Large intestine (tissue), 3 donors: ENCODE data around the gene SAA2. TPM values are rescaled to one million over a fixed set of nuclear protein-coding genes. Genes with fewer than 3 reads are reported as not detected.

Experiments used
- DNase-seq, 2 donors: peaks; one replicate each; pipeline versions ENCODE4 v3.0.0 to v3.0.0-alpha.2; 2013
- H3K27ac ChIP-seq: one replicate; pipeline ENCODE4 v1.5.1; 2013; ENCODE audit warnings: low read length
- H3K27me3 ChIP-seq: 2 replicates; pipeline ENCODE4 v1.6.1; 2013; ENCODE audit warnings: low read length; ENCODE audit not compliant: control insufficient read depth, insufficient read depth
- H3K36me3 ChIP-seq: 2 replicates; pipeline ENCODE4 v1.6.1; 2013; ENCODE audit warnings: low read length; ENCODE audit not compliant: control insufficient read depth, insufficient read depth
- H3K4me1 ChIP-seq: one replicate; pipeline ENCODE4 v1.6.1; 2013; ENCODE audit warnings: low read length; ENCODE audit not compliant: control insufficient read depth, insufficient read depth
- H3K4me3 ChIP-seq: one replicate; pipeline ENCODE4 v1.5.1; 2013; ENCODE audit warnings: low read length
- H3K9me3 ChIP-seq: one replicate; pipeline ENCODE4 v1.6.1; 2013; ENCODE audit warnings: mild to moderate bottlenecking, low read depth, low read length, moderate library complexity; ENCODE audit not compliant: control insufficient read depth
- whole genome bisulfite sequencing: methylation state at CpG from one replicate; pipeline ENCODE4 v1.1.5; 2013; ENCODE audit warnings: low lambda C conversion rate; ENCODE audit not compliant: insufficient coverage; 5-methylcytosine and 5-hydroxymethylcytosine counted together
- polyA plus RNA-seq: library from polyadenylated mRNA; unstranded; fragments of 120-200 nt; gene quantifications from one replicate; pipeline ENCODE4 v1.2.1, GENCODE V29; 2013

The SAA2 gene
- polyA plus RNA-seq, 1 donor, result not detected

GRCh38 chr11:18196532-18196931 is 51.9 kb downstream of the SAA2 start:
- no CpG with 5 or more reads among the region's 2 CpGs for WGBS
- no peak for DNase-seq
- H3K4me1 ChIP-seq, result no peaks in the 10 kb centered on the region
- H3K27me3 ChIP-seq, result peaks cover 18% of the 10 kb centered on the region
- H3K36me3 ChIP-seq, result no peaks in the 10 kb centered on the region
- no peak overlapping the region for H3K4me3 ChIP-seq
- H3K27ac ChIP-seq, result no peak overlapping the region
- H3K9me3 ChIP-seq, result no peaks in the 10 kb centered on the region

Other genes with a start within 250 kb of the SAA2 start
- gene SERGEF, start 235.6 kb downstream of the SAA2 start, polyA plus RNA-seq, result 19.7 TPM
- 16.1 TPM for gene TPH1, start 202.4 kb downstream of the SAA2 start, polyA plus RNA-seq
- 22.7 TPM for gene SAAL1, start 142.6 kb downstream of the SAA2 start, polyA plus RNA-seq
- gene MRGPRX3, start 116.1 kb downstream of the SAA2 start, polyA plus RNA-seq, result not detected
- gene MRGPRX4, start 75.8 kb downstream of the SAA2 start, polyA plus RNA-seq, result not detected
- gene SAA4, start 11.9 kb downstream of the SAA2 start, polyA plus RNA-seq, result not detected
- not detected for gene SAA1, start 17.6 kb upstream of the SAA2 start, polyA plus RNA-seq
- gene HPS5, start 73.5 kb upstream of the SAA2 start, polyA plus RNA-seq, result 18.2 TPM
- gene GTF2H1, start 73.9 kb upstream of the SAA2 start, polyA plus RNA-seq, result 64.5 TPM
- 469 TPM for gene LDHA, start 145.9 kb upstream of the SAA2 start, polyA plus RNA-seq
- gene LDHC, start 163.7 kb upstream of the SAA2 start, polyA plus RNA-seq, result 0.09 TPM
- 0.33 TPM for gene LDHAL6A, start 207.2 kb upstream of the SAA2 start, polyA plus RNA-seq